Erythroblast (primary cell): ENCODE results near the gene SBF2.

ENCODE experiments used
- GATA1 ChIP-seq: IDR thresholded peaks from 2 replicates; pipeline ENCODE4 v1.6.1; 2011; ENCODE audit warnings: low read depth, mild to moderate bottlenecking, control low read depth, low read length, moderate library complexity
- POLR2A ChIP-seq: IDR thresholded peaks from 2 replicates; pipeline ENCODE4 v1.6.1; 2011; ENCODE audit warnings: mild to moderate bottlenecking, low read length

GRCh38 chr11:9756461-9756860 is 537.6 kb downstream of the SBF2 start:
- TF ChIP-seq POLR2A (no peak), GATA1 (no peak)
